ENCODE data around the gene CKMT2. TPM values are rescaled to one million over a fixed set of nuclear protein-coding genes. Genes with fewer than 3 reads are reported as not detected.

CKMT2 gene
- total RNA-seq, 2 experiments from 2014 or later: not detected

DNA sequence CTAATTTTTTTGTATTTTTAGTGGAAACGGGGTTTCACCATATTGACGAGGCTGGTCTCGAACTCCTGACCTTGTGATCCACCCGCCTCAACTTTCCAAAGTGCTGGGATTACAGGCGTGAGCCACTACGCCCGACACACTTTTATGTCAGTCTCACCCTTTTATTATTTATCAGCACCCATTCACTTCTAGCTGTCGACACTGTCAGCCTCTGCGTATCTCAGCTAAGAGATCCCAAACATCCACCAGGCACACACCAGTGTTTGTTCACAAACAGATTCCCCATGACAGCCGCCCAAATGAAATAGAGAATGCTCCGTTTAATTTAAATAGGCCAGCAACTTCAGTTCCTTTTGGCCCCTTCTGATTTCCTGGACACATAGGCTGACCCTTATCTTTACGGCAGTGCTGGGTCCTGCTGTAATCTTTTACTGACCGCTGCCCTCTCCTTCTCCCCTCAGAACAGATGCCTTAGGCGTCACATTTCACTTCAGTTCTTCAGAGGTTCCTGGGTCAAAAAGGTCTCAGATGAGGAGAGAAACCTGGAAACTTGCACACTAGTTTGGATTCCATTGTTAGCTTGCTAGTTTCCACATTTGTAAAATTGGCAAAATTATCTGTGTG, 43.1 kb upstream of the CKMT2 start:
- intact Hi-C loops (cut with micrococcal nuclease): loop anchor here (10.0 kb wide), 1 partner anchor 505 kb away; no protein-coding TSS in a partner anchor
- POLR2A ChIA-PET: no interaction called here

DNA sequence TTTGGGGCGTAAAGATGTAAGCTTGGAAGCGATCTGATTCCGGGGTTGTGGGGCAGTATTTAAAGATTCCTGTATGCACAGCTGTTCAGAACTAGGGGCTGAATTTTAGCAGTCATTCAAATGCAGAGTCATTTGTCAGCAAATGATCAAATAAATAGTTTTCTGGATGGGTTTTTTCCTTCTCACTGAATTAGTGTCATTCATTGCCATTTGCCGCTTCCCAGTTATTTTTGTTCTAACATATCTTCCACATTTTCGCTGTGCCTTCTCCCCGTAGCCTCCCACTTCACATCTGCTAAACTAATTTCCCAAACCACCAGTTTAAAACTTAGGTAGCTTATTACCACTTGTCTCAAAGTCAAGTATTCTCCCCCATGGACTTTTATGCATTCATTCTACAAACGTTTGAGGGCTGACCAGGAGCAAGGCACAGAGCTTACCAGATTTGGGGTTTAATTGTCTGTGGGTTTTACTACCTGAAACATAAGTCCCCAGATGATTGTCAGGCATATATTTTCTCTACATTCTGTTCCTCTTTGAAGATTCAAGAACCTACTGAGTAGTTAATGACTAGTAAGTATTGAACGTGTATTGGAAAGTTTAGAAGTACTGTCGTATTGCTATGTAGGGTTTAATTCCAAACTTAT, 41.3 kb upstream of the CKMT2 start:
- Mint-ChIP-seq H3K4me1 (ENCODE audit: low read depth) (peaks cover 15% of the 10 kb centered on the region), H3K9me3 (no peaks in the 10 kb centered on the region), H3K36me3 (ENCODE audit: low read depth) (no peaks in the 10 kb centered on the region), H3K27ac (no peak overlapping the region), H3K27me3 (no peaks in the 10 kb centered on the region), H3K4me3 (no peak overlapping the region)
- TF ChIP-seq, protein P1, sequence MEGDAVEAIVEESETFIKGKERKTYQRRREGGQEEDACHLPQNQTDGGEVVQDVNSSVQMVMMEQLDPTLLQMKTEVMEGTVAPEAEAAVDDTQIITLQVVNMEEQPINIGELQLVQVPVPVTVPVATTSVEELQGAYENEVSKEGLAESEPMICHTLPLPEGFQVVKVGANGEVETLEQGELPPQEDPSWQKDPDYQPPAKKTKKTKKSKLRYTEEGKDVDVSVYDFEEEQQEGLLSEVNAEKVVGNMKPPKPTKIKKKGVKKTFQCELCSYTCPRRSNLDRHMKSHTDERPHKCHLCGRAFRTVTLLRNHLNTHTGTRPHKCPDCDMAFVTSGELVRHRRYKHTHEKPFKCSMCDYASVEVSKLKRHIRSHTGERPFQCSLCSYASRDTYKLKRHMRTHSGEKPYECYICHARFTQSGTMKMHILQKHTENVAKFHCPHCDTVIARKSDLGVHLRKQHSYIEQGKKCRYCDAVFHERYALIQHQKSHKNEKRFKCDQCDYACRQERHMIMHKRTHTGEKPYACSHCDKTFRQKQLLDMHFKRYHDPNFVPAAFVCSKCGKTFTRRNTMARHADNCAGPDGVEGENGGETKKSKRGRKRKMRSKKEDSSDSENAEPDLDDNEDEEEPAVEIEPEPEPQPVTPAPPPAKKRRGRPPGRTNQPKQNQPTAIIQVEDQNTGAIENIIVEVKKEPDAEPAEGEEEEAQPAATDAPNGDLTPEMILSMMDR (IDR thresholded peaks at IDR 0.05): no peak
- intact Hi-C loops (cut with micrococcal nuclease): loop anchor here (10.0 kb wide), 1 partner anchor 507 kb away; no protein-coding TSS in a partner anchor
- ATAC-seq: no peak
- CTCF ChIA-PET: interaction anchor here (0.9 to 6.2 kb wide), 5 partner anchors 8 to 83 kb away, joined by 3 to 56 read pairs (median 4); no protein-coding TSS in a partner anchor
- no peak for DNase-seq
- POLR2A ChIA-PET: no interaction called here

More for the DNA sequence above, 43.1 kb upstream of the CKMT2 start:
- H3K27ac Mint-ChIP-seq: no peak overlapping the region
- no peaks in the 10 kb centered on the region for H3K9me3 Mint-ChIP-seq
- H3K36me3 Mint-ChIP-seq (ENCODE audit: low read depth): no peaks in the 10 kb centered on the region
- ATAC-seq (no peak), DNase-seq (no peak)
- peaks cover 12% of the 10 kb centered on the region for H3K4me1 Mint-ChIP-seq (ENCODE audit: low read depth)
- no peaks in the 10 kb centered on the region for H3K27me3 Mint-ChIP-seq
- TF ChIP-seq, protein P1 (IDR thresholded peaks at IDR 0.05): no peak
- H3K4me3 Mint-ChIP-seq: no peak overlapping the region
- CTCF ChIA-PET: interaction anchor here (1.0 to 6.2 kb wide), 3 partner anchors 6 to 25 kb away, joined by 4 to 56 read pairs (median 9); no protein-coding TSS in a partner anchor

DNA sequence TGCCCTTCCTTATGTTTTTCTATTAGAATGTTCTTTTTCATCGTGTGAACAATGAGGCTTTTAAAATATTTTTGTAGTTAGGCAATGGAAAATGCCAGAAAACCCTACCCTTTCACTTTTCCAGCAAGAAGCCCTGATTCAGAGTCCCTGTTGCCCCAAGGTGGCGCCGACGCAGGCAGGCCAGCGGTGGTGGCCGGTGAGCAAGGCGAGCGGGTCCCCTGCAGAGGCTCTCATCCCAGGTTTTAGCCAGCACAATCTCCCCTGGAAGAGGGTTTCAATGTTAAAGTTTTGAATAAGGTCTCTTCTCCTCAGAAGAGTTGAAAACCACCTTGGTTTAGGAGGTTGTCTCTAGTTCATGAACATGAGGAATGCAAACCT, 40.8 kb upstream of the CKMT2 start:
- no peak overlapping the region for H3K4me3 Mint-ChIP-seq
- no peaks in the 10 kb centered on the region for H3K36me3 Mint-ChIP-seq (ENCODE audit: low read depth)
- no peak overlapping the region for H3K27ac Mint-ChIP-seq
- TF ChIP-seq, protein P1 (IDR thresholded peaks at IDR 0.05): no peak
- intact Hi-C loops (cut with micrococcal nuclease): loop anchor here (10.0 kb wide), 1 partner anchor 508 kb away; no protein-coding TSS in a partner anchor
- CTCF ChIA-PET: interaction anchor here (1.4 to 6.2 kb wide), 5 partner anchors 8 to 85 kb away, joined by 4 to 56 read pairs (median 5); no protein-coding TSS in a partner anchor
- no peak for ATAC-seq
- H3K27me3 Mint-ChIP-seq: no peaks in the 10 kb centered on the region
- peaks cover 15% of the 10 kb centered on the region for H3K4me1 Mint-ChIP-seq (ENCODE audit: low read depth)
- no peak for DNase-seq
- no peaks in the 10 kb centered on the region for H3K9me3 Mint-ChIP-seq
- POLR2A ChIA-PET: no interaction called here

DNA sequence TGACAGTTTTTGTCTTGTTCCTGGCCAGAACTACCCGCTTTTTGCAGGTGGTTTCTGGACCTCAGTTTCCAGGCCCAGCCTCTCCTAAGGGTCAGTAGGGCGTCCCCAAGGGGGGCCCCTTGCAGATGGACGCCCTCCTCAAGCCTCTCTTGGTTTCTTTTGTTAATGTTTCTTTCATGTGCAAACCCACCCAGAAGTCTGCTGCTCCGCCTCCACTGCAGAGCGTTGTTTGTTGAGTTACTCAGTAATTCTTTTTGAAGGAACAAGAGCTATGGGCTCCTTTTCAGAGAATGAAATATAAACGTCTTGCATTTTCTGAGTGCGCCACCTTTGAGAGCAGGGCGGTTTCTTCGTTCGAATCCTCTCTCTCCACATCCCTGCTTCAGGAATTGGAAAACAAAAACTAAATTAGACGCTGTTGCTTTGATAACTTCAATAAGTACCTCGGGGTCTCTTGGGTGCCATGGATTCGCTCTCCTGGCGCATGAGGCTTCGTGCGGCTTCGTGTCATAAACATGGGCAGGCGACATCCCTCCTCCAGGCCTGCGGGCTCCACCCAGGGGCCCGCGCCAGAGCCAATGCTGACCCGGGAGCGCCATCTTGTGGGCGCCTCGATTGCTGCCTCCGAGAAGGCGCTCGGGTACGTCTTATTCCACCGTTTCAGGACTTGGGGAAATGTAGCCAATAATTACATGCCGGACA, 38.3 kb upstream of the CKMT2 start:
- CTCF ChIA-PET: interaction anchor here (0.6 to 6.2 kb wide), 35 partner anchors 10 to 742 kb away, joined by 3 to 56 read pairs (median 3); partner anchors contain the start of gene ZCCHC9
- ATAC-seq: peak; percentile 99
- Mint-ChIP-seq H3K4me3 (peak overlapping the region; percentile 4), H3K4me1 (ENCODE audit: low read depth) (peaks cover 8% of the 10 kb centered on the region), H3K27me3 (no peaks in the 10 kb centered on the region), H3K9me3 (no peaks in the 10 kb centered on the region), H3K36me3 (ENCODE audit: low read depth) (no peaks in the 10 kb centered on the region), H3K27ac (no peak overlapping the region)
- intact Hi-C loops (cut with micrococcal nuclease): loop anchor here (10.0 kb wide), 1 partner anchor 510 kb away; no protein-coding TSS in a partner anchor
- peak; percentile 89 for DNase-seq
- TF ChIP-seq, protein P1 (IDR thresholded peaks at IDR 0.05): peak; percentile 97
- POLR2A ChIA-PET: interaction anchor here (0.6 to 0.9 kb wide), 2 partner anchors 103 to 1051 kb away, joined by 3 read pairs; no protein-coding TSS in a partner anchor
